Kidney epithelial cell (primary cell): ENCODE data around the gene REXO5. TPM values are rescaled to one million over a fixed set of nuclear protein-coding genes. Genes with fewer than 3 reads are reported as not detected.

Experiments
- DNase-seq: peaks from one replicate; pipeline ENCODE4 v3.0.0-alpha.2; 2010; ENCODE audit warnings: low read depth
- H3K27me3 ChIP-seq: 2 replicates; pipeline ENCODE4 v1.6.0; 2011; ENCODE audit warnings: low read length; ENCODE audit not compliant: control insufficient read depth, insufficient read depth
- H3K36me3 ChIP-seq: 2 replicates; pipeline ENCODE4 v1.5.1; 2011; ENCODE audit warnings: low read length; ENCODE audit not compliant: control insufficient read depth, insufficient read depth
- H3K4me3 ChIP-seq: 2 replicates; pipeline ENCODE4 v1.5.1; 2011; ENCODE audit warnings: low read depth, mild to moderate bottlenecking, control low read depth, low read length
- total RNA-seq: library from RNA; depleted of rRNA; stranded (reverse); fragments of >200 nt; gene quantifications from 2 replicates; pipeline ENCODE4 v1.2.3, GENCODE V29; 2015
- TF ChIP-seq, protein P1 (sequence below): IDR thresholded peaks from 2 replicates; pipeline ENCODE4 v1.5.1; 2011; ENCODE audit warnings: mild to moderate bottlenecking, moderate library complexity, low read length, control low read depth, inconsistent platforms; ENCODE audit not compliant: insufficient read depth, poor library complexity, severe bottlenecking

Gene REXO5
- total RNA-seq, 1 donor from 2014 or later = 2.7 TPM

DNA sequence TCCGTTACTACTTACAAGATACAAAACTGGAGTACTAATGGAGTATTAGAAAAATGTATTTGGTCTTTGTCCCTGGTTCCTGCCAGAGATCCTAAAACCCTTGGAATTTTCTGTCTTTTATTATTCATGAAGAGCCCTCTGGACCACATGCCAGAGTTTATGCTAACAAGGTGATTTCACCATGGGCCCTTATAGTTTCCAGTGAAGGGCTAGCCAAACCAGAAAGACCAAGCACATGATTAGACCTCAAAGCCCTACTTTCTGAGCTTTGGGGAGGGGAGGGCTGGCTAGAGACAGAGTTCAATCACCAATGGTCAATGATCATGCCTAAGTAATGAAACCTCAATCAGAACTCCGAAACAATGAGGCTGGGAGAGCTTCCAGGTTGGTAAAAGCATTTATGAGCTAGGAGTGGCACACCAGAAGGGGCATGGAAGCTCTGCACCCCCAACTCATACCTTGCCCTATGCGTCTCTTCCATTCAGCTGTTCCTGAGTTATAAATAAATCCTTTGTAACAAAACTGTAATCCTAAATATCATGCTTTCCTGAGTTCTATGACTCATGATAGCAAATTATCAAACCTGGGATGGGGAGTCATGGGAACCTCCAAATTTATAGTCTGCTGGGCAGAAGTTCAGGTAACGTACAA is 83.4 kb downstream of the REXO5 start:
- Histone ChIP-seq H3K4me3 (no peak overlapping the region), H3K36me3 (peaks cover 4% of the 10 kb centered on the region), H3K27me3 (no peaks in the 10 kb centered on the region)
- TF ChIP-seq, protein P1, sequence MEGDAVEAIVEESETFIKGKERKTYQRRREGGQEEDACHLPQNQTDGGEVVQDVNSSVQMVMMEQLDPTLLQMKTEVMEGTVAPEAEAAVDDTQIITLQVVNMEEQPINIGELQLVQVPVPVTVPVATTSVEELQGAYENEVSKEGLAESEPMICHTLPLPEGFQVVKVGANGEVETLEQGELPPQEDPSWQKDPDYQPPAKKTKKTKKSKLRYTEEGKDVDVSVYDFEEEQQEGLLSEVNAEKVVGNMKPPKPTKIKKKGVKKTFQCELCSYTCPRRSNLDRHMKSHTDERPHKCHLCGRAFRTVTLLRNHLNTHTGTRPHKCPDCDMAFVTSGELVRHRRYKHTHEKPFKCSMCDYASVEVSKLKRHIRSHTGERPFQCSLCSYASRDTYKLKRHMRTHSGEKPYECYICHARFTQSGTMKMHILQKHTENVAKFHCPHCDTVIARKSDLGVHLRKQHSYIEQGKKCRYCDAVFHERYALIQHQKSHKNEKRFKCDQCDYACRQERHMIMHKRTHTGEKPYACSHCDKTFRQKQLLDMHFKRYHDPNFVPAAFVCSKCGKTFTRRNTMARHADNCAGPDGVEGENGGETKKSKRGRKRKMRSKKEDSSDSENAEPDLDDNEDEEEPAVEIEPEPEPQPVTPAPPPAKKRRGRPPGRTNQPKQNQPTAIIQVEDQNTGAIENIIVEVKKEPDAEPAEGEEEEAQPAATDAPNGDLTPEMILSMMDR = no peak
- no peak for DNase-seq

DNA sequence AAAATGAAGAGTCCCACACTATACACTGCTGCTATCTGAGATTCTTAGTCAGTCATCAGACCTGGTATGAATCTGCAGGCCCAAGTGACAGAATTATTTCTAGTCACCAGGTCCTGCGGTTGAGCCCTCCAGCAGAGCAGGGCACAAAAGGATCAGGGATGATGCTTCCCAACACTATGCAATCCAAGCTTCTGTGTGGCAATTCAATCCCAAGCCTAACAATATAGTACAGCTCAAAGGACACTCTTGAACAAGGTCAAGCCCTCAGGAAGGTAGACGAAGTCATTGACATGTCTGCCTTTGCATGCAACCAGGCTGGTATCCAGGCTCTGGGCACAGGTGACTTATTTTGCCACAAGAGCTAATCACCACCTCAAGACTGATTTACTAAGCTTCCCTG is 88.1 kb downstream of the REXO5 start:
- Histone ChIP-seq H3K36me3 (peaks cover 4% of the 10 kb centered on the region), H3K4me3 (no peak overlapping the region), H3K27me3 (no peaks in the 10 kb centered on the region)
- DNase-seq = no peak
- TF ChIP-seq, protein P1 = no peak

DNA sequence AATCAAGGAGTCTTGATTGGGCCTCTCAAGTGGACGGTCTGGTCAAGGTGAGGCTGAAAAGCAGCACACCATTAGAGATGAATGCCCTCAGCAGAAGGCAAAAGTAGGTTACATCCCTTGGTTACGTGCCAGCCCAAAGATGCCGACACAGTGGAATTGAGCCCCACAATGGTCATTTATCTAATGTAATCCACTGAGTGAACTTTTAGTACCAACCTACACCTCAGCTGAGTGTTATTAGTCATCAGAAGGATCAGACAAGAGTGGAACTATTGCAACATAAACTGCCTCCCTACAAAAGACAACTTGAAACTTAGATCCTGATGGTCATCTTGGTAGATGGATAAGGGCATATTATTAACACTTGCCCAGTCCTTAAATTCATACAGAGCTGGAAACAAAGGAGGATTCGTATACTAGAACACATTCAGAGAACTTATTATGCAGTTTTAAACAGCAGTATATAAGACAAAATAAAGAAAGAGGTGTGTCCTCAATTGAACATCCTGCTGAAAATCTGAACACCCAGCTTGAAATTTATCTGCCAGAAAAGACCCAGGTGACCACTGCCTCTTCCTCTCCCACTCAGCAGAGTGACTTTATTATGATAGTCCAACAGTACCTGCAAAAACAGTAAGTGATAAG is 91.0 kb downstream of the REXO5 start:
- TF ChIP-seq, protein P1 = no peak
- no peak for DNase-seq
- peaks cover 4% of the 10 kb centered on the region for H3K36me3 ChIP-seq
- H3K4me3 ChIP-seq = no peak overlapping the region
- H3K27me3 ChIP-seq = no peaks in the 10 kb centered on the region

GRCh38 chr16:20897922-20898321 is 91.6 kb downstream of the REXO5 start:
- Histone ChIP-seq H3K27me3 (no peaks in the 10 kb centered on the region), H3K4me3 (peak overlapping the region; percentile 13), H3K36me3 (peaks cover 3% of the 10 kb centered on the region)
- no peak for DNase-seq
- TF ChIP-seq, protein P1 = no peak

GRCh38 chr16:20899071-20899470 is 92.7 kb downstream of the REXO5 start:
- no peak for DNase-seq
- Histone ChIP-seq H3K27me3 (no peaks in the 10 kb centered on the region), H3K36me3 (peaks cover 2% of the 10 kb centered on the region), H3K4me3 (peak overlapping the region; percentile 65)
- TF ChIP-seq, protein P1 = no peak

Other genes with a start within 250 kb of the REXO5 start
- not detected in 2 replicates for gene ACSM2B, start 230.2 kb upstream of the REXO5 start, total RNA-seq
- 1.2 and 1.6 TPM in 2 replicates for gene ACSM1, start 108.8 kb upstream of the REXO5 start, total RNA-seq
- 70.8 and 92.0 TPM in 2 replicates for gene THUMPD1, start 64.7 kb upstream of the REXO5 start, total RNA-seq
- 5.9 and 14.4 TPM in 2 replicates for gene ACSM3, start 42.5 kb upstream of the REXO5 start, total RNA-seq
- 15.3 and 20.5 TPM in 2 replicates for gene ERI2, start 55 bp upstream of the REXO5 start, total RNA-seq
- gene DCUN1D3, start 93.8 kb downstream of the REXO5 start, total RNA-seq = 12.9 and 14.8 TPM in 2 replicates
- 64.8 and 65.9 TPM in 2 replicates for gene LYRM1, start 94.2 kb downstream of the REXO5 start, total RNA-seq